Cardiac fibroblast (primary cell): ENCODE data around the gene CENPB.

ENCODE experiments used
- DNase-seq, 2 donors: peaks; one replicate each; pipeline versions ENCODE4 v3.0.0 to v3.0.0-alpha.2; 2010; ENCODE audit warnings: low read depth in 2 of 2
- H3K4me3 ChIP-seq, 2 donors: replicated peaks in 1 of 2; 1 replicate in 1 of 2; 2 replicates in 1 of 2; pipeline ENCODE4 v1.5.1; 2011; ENCODE audit warnings: low read depth in 2 of 2, low read length in 2 of 2, mild to moderate bottlenecking in 2 of 2, moderate library complexity in 1 of 2
- TF ChIP-seq, protein P1 (sequence below): IDR thresholded peaks from one replicate; pipeline ENCODE4 v1.5.1; 2011; ENCODE audit warnings: low read depth, mild to moderate bottlenecking, low read length, inconsistent platforms

CENPB gene

GRCh38 chr20:3783511-3784195 lies 2.9 kb downstream of the CENPB start:
- TF ChIP-seq, protein P1, sequence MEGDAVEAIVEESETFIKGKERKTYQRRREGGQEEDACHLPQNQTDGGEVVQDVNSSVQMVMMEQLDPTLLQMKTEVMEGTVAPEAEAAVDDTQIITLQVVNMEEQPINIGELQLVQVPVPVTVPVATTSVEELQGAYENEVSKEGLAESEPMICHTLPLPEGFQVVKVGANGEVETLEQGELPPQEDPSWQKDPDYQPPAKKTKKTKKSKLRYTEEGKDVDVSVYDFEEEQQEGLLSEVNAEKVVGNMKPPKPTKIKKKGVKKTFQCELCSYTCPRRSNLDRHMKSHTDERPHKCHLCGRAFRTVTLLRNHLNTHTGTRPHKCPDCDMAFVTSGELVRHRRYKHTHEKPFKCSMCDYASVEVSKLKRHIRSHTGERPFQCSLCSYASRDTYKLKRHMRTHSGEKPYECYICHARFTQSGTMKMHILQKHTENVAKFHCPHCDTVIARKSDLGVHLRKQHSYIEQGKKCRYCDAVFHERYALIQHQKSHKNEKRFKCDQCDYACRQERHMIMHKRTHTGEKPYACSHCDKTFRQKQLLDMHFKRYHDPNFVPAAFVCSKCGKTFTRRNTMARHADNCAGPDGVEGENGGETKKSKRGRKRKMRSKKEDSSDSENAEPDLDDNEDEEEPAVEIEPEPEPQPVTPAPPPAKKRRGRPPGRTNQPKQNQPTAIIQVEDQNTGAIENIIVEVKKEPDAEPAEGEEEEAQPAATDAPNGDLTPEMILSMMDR = no peak
- H3K4me3 ChIP-seq = peak overlapping the region in 1 of 2 donors; percentile 21
- DNase-seq = no peak

DNA sequence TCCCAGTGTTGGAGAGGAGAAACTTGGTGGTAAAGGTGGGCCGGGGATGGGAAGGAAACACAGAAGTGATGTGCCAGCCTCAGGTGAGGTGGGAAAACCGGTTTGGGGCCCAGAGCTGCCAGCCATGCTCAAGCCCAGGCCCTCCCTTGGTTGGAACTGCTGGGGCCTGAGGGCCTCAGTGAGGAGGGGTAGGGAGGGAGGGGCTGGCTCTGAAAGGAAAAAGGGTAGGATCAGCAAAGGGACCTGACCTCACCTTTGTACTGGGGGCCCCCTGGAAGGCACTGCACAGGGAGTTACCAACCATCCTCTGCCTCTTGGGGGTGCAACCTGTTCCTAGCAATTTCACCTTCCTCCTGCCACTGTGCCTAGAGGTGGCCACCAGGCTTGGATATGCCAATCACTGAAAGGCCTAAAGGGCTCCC lies 3.5 kb downstream of the CENPB start:
- TF ChIP-seq, protein P1 = no peak
- no peak overlapping the region for H3K4me3 ChIP-seq
- DNase-seq = no peak

GRCh38 chr20:3782597-3782996 lies 3.9 kb downstream of the CENPB start:
- DNase-seq = no peak
- no peak overlapping the region for H3K4me3 ChIP-seq
- TF ChIP-seq, protein P1 = no peak

DNA sequence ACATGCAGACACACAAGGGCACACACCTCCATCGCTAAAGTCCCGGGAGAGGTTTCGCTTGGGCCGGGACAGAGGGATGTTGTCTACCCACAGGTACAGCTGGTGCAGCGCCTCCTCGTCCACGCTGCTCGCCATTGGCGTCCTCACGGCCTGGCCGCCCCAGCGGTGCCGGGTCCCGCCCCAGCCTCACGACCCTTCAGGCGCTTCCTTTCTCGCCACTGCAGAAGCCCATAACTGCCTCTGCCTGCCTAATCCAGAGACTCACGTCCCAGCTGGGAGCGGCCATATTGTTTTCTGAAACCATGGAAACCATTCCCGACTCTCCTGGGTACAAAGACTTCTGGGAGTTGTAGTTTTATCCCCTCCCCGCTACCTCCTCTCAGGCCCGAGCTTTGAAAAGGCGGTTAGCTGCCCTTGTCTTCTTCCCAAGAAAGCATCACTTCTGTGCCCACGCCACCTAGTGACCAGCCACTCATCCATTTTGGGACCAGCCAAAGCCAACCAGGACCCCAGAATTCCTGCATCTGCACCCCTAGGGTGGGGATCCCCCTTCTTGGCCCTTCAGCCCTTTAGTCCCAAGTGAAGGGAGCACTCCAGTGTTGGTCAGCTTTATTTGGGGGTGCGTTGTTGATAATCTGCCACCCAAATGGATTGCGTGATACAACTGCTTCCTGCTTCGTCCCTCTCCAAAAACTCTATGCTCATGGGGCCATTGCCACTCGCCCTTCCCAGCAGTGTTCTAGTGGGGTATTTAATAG lies 5.2 kb downstream of the CENPB start, which contains the start of gene SPEF1:
SPEF1 (minus strand) TSS at position 296 of the 758 bp plus-strand sequence; CDS start at position 135, 161 bp downstream.
- peak within 1 kb of the TSS; percentile 40 to 47 for H3K4me3 ChIP-seq
- peak; percentile 93 to 94 for DNase-seq
- TF ChIP-seq, protein P1 = peak; percentile 41

- no peak overlapping the region for H3K4me3 ChIP-seq
- TF ChIP-seq, protein P1 = no peak
- no peak for DNase-seq
Measured at GRCh38 chr20:3778976-3779375, 7.6 kb downstream of the CENPB start.

DNA sequence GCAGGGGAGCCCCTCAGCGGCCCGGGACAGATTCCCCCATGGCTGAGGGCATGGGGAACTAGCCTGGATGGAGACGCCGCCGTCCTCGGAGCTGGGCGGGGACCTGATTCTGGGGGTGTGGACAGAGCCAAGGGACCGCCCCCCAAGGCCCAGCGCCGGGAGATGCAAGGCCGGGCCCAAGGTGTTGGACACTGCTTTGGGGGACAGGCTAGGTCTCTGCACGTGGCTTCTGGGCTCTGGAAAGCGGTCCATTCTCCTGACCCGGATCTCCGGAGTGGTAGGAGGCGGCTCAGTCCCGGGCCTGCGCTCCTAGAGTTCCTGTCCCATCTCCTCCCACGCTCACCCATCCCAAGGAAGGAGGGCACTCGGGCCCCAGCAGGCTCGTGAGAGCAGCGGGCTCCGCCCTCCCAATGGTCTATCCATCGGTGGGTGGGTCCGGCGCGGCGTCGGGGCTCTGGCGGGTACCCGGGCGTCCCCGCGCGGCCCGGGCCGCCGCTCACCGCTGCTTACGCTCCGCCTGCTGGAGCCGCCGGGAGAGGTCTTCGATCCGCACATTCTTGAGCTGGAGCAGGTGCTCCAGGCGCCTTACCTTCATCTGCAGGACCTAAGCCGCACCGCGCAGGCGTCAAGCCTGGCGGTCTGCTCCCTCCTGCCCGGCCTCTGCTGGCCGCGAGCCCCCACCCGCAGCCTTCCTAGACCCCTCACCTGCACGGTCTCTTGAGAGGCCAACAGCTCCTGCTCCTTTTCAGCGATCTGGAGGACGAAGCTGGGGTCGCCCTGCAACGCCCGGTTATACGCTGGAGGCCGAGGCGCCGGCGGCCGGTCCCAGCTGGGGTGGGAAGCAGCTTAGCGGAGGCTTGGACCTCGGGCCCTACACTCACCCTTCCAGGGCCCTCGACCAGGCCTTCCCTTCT lies 8.6 kb downstream of the CENPB start:
- TF ChIP-seq, protein P1 = peak; percentile 4
- DNase-seq = peak; percentile 44 to 52
- H3K4me3 ChIP-seq = peak overlapping the region; percentile 43 to 53
